ENCODE measurements around the gene CNTNAP5. TPM values are rescaled to one million over a fixed set of nuclear protein-coding genes. Genes with fewer than 3 reads are reported as not detected.

CNTNAP5 gene
- total RNA-seq, 1 experiment from 2014 or later = 0.78 TPM

- H3K4me1 ChIP-seq (ENCODE audit: low read length) = peaks cover 26% of the 10 kb centered on the region
- H3K9me3 ChIP-seq (ENCODE audit: low read length) = no peaks in the 10 kb centered on the region
- no peaks in the 10 kb centered on the region; the same call in 1 of the 2 replicates for H3K36me3 ChIP-seq (ENCODE audit: insufficient read depth, low read length)
- H4K20me1 ChIP-seq (ENCODE audit: insufficient read depth, low read depth, low read length) = no peaks in the 10 kb centered on the region
- H2AFZ ChIP-seq (ENCODE audit: low read length) = no peak overlapping the region
- no peak for DNase-seq
- H3K9me2 ChIP-seq (replicated peaks; ENCODE audit: insufficient read depth, low read length) = no peaks in the 10 kb centered on the region
- no peak overlapping the region for H3K4me2 ChIP-seq (ENCODE audit: low read depth, low read length, poor library complexity, severe bottlenecking)
- no peak overlapping the region for H3K4me3 ChIP-seq (ENCODE audit: low read length)
- no peak overlapping the region for H3K27ac ChIP-seq (ENCODE audit: low read length)
- no peaks in the 10 kb centered on the region for H3K79me2 ChIP-seq (ENCODE audit: low read length)
- H3K27me3 ChIP-seq (ENCODE audit: low read length) = no peaks in the 10 kb centered on the region
- H3K9ac ChIP-seq (ENCODE audit: low read length) = no peak overlapping the region
Measured at GRCh38 chr2:124026503-124026902, 1.4 kb downstream of the CNTNAP5 start.

GRCh38 chr2:124027182-124027581, 2.1 kb downstream of the CNTNAP5 start:
- Histone ChIP-seq H2AFZ (ENCODE audit: low read length) (no peak overlapping the region), H3K4me1 (ENCODE audit: low read length) (peaks cover 28% of the 10 kb centered on the region), H3K4me3 (ENCODE audit: low read length) (no peak overlapping the region), H4K20me1 (ENCODE audit: insufficient read depth, low read depth, low read length) (no peaks in the 10 kb centered on the region), H3K4me2 (ENCODE audit: low read depth, low read length, poor library complexity, severe bottlenecking) (no peak overlapping the region), H3K27ac (ENCODE audit: low read length) (no peak overlapping the region), H3K36me3 (ENCODE audit: insufficient read depth, low read length) (no peaks in the 10 kb centered on the region; the same call in 1 of the 2 replicates), H3K9me2 (replicated peaks; ENCODE audit: insufficient read depth, low read length) (no peaks in the 10 kb centered on the region), H3K27me3 (ENCODE audit: low read length) (no peaks in the 10 kb centered on the region), H3K9me3 (ENCODE audit: low read length) (no peaks in the 10 kb centered on the region), H3K9ac (ENCODE audit: low read length) (no peak overlapping the region), H3K79me2 (ENCODE audit: low read length) (no peaks in the 10 kb centered on the region)
- peak; percentile 93 for DNase-seq

GRCh38 chr2:124032799-124033198, 7.7 kb downstream of the CNTNAP5 start:
- DNase-seq = no peak
- Histone ChIP-seq H3K9ac (ENCODE audit: low read length) (no peak overlapping the region), H3K36me3 (ENCODE audit: insufficient read depth, low read length) (no peaks in the 10 kb centered on the region; the same call in 1 of the 2 replicates), H3K4me2 (ENCODE audit: low read depth, low read length, poor library complexity, severe bottlenecking) (no peak overlapping the region), H3K4me1 (ENCODE audit: low read length) (peaks cover 48% of the 10 kb centered on the region), H2AFZ (ENCODE audit: low read length) (0 out of 2 replicates have a peak overlapping the region, but pooled peaks have one; percentile 8), H4K20me1 (ENCODE audit: insufficient read depth, low read depth, low read length) (no peaks in the 10 kb centered on the region), H3K27me3 (ENCODE audit: low read length) (no peaks in the 10 kb centered on the region), H3K9me2 (replicated peaks; ENCODE audit: insufficient read depth, low read length) (no peaks in the 10 kb centered on the region), H3K9me3 (ENCODE audit: low read length) (no peaks in the 10 kb centered on the region), H3K27ac (ENCODE audit: low read length) (no peak overlapping the region), H3K79me2 (ENCODE audit: low read length) (no peaks in the 10 kb centered on the region), H3K4me3 (ENCODE audit: low read length) (no peak overlapping the region)

GRCh38 chr2:124034265-124034664, 9.2 kb downstream of the CNTNAP5 start:
- Histone ChIP-seq H3K79me2 (ENCODE audit: low read length) (no peaks in the 10 kb centered on the region), H3K27ac (ENCODE audit: low read length) (no peak overlapping the region), H2AFZ (ENCODE audit: low read length) (peak overlapping the region; percentile 27; the same call in 1 of the 2 replicates), H3K4me1 (ENCODE audit: low read length) (peaks cover 56% of the 10 kb centered on the region), H3K27me3 (ENCODE audit: low read length) (no peaks in the 10 kb centered on the region), H3K4me2 (ENCODE audit: low read depth, low read length, poor library complexity, severe bottlenecking) (no peak overlapping the region), H3K9me3 (ENCODE audit: low read length) (no peaks in the 10 kb centered on the region), H3K9me2 (replicated peaks; ENCODE audit: insufficient read depth, low read length) (no peaks in the 10 kb centered on the region), H3K4me3 (ENCODE audit: low read length) (no peak overlapping the region), H3K36me3 (ENCODE audit: insufficient read depth, low read length) (no peaks in the 10 kb centered on the region; the same call in 1 of the 2 replicates), H4K20me1 (ENCODE audit: insufficient read depth, low read depth, low read length) (no peaks in the 10 kb centered on the region), H3K9ac (ENCODE audit: low read length) (no peak overlapping the region)
- DNase-seq = no peak

- no peaks in the 10 kb centered on the region for H4K20me1 ChIP-seq (ENCODE audit: insufficient read depth, low read depth, low read length)
- H3K36me3 ChIP-seq (ENCODE audit: insufficient read depth, low read length) = no peaks in the 10 kb centered on the region; the same call in 1 of the 2 replicates
- H3K4me1 ChIP-seq (ENCODE audit: low read length) = peaks cover 59% of the 10 kb centered on the region
- no peaks in the 10 kb centered on the region for H3K79me2 ChIP-seq (ENCODE audit: low read length)
- H3K4me2 ChIP-seq (ENCODE audit: low read depth, low read length, poor library complexity, severe bottlenecking) = no peak overlapping the region
- H3K9me3 ChIP-seq (ENCODE audit: low read length) = no peaks in the 10 kb centered on the region
- H3K9me2 ChIP-seq (replicated peaks; ENCODE audit: insufficient read depth, low read length) = no peaks in the 10 kb centered on the region
- H3K27me3 ChIP-seq (ENCODE audit: low read length) = no peaks in the 10 kb centered on the region
- no peak for DNase-seq
- H3K9ac ChIP-seq (ENCODE audit: low read length) = no peak overlapping the region
- no peak overlapping the region for H3K4me3 ChIP-seq (ENCODE audit: low read length)
- H2AFZ ChIP-seq (ENCODE audit: low read length) = no peak overlapping the region
- H3K27ac ChIP-seq (ENCODE audit: low read length) = no peak overlapping the region
Measured at GRCh38 chr2:124035001-124035400, 9.9 kb downstream of the CNTNAP5 start.

- Histone ChIP-seq H3K27me3 (ENCODE audit: low read length) (no peaks in the 10 kb centered on the region), H3K9me3 (ENCODE audit: low read length) (no peaks in the 10 kb centered on the region), H3K4me1 (ENCODE audit: low read length) (peaks cover 64% of the 10 kb centered on the region), H3K27ac (ENCODE audit: low read length) (peak overlapping the region; percentile 82), H3K36me3 (ENCODE audit: insufficient read depth, low read length) (no peaks in the 10 kb centered on the region), H3K79me2 (ENCODE audit: low read length) (no peaks in the 10 kb centered on the region), H3K4me3 (ENCODE audit: low read length) (no peak overlapping the region), H4K20me1 (ENCODE audit: insufficient read depth, low read depth, low read length) (no peaks in the 10 kb centered on the region), H3K9me2 (replicated peaks; ENCODE audit: insufficient read depth, low read length) (no peaks in the 10 kb centered on the region), H3K9ac (ENCODE audit: low read length) (no peak overlapping the region), H2AFZ (ENCODE audit: low read length) (0 out of 2 replicates have a peak overlapping the region, but pooled peaks have one; percentile 14), H3K4me2 (ENCODE audit: low read depth, low read length, poor library complexity, severe bottlenecking) (peak overlapping the region; percentile 63)
- DNase-seq = no peak
Measured at GRCh38 chr2:124039032-124039431, 13.9 kb downstream of the CNTNAP5 start.

- peak overlapping the region; percentile 26 for H3K4me3 ChIP-seq (ENCODE audit: low read length)
- no peaks in the 10 kb centered on the region for H3K36me3 ChIP-seq (ENCODE audit: insufficient read depth, low read length)
- H3K9me3 ChIP-seq (ENCODE audit: low read length) = no peaks in the 10 kb centered on the region
- H2AFZ ChIP-seq (ENCODE audit: low read length) = peak overlapping the region; percentile 68
- H4K20me1 ChIP-seq (ENCODE audit: insufficient read depth, low read depth, low read length) = no peaks in the 10 kb centered on the region
- H3K9ac ChIP-seq (ENCODE audit: low read length) = 0 out of 2 replicates have a peak overlapping the region, but pooled peaks have one; percentile 11
- H3K9me2 ChIP-seq (replicated peaks; ENCODE audit: insufficient read depth, low read length) = no peaks in the 10 kb centered on the region
- H3K79me2 ChIP-seq (ENCODE audit: low read length) = no peaks in the 10 kb centered on the region
- H3K4me1 ChIP-seq (ENCODE audit: low read length) = peaks cover 57% of the 10 kb centered on the region
- peak; percentile 80 for DNase-seq
- H3K27ac ChIP-seq (ENCODE audit: low read length) = peak overlapping the region; percentile 82
- no peaks in the 10 kb centered on the region for H3K27me3 ChIP-seq (ENCODE audit: low read length)
- peak overlapping the region; percentile 63 for H3K4me2 ChIP-seq (ENCODE audit: low read depth, low read length, poor library complexity, severe bottlenecking)
Measured at GRCh38 chr2:124039762-124040291, 14.7 kb downstream of the CNTNAP5 start.

- no peak for DNase-seq
- no peaks in the 10 kb centered on the region for H3K27me3 ChIP-seq (ENCODE audit: low read length)
- H3K9me3 ChIP-seq (ENCODE audit: low read length) = no peaks in the 10 kb centered on the region
- H4K20me1 ChIP-seq (ENCODE audit: insufficient read depth, low read depth, low read length) = no peaks in the 10 kb centered on the region
- peak overlapping the region; percentile 41 for H3K4me2 ChIP-seq (ENCODE audit: low read depth, low read length, poor library complexity, severe bottlenecking)
- no peaks in the 10 kb centered on the region for H3K36me3 ChIP-seq (ENCODE audit: insufficient read depth, low read length)
- no peaks in the 10 kb centered on the region for H3K79me2 ChIP-seq (ENCODE audit: low read length)
- H3K27ac ChIP-seq (ENCODE audit: low read length) = peak overlapping the region; percentile 55
- H2AFZ ChIP-seq (ENCODE audit: low read length) = 0 out of 2 replicates have a peak overlapping the region, but pooled peaks have one; percentile 17
- no peak overlapping the region for H3K9ac ChIP-seq (ENCODE audit: low read length)
- no peak overlapping the region for H3K4me3 ChIP-seq (ENCODE audit: low read length)
- no peaks in the 10 kb centered on the region for H3K9me2 ChIP-seq (replicated peaks; ENCODE audit: insufficient read depth, low read length)
- peaks cover 70% of the 10 kb centered on the region for H3K4me1 ChIP-seq (ENCODE audit: low read length)
Measured at GRCh38 chr2:124045894-124046293, 20.8 kb downstream of the CNTNAP5 start.
